NCI-H2227 treated with DMSO at 0.1 percent for 48 hours (cell line): ENCODE measurements around the gene FARP1.

Experiments
- DNase-seq: peaks from one replicate; lab custom pipeline; 2025; lab: John Stamatoyannopoulos, UW

Gene FARP1

DNA sequence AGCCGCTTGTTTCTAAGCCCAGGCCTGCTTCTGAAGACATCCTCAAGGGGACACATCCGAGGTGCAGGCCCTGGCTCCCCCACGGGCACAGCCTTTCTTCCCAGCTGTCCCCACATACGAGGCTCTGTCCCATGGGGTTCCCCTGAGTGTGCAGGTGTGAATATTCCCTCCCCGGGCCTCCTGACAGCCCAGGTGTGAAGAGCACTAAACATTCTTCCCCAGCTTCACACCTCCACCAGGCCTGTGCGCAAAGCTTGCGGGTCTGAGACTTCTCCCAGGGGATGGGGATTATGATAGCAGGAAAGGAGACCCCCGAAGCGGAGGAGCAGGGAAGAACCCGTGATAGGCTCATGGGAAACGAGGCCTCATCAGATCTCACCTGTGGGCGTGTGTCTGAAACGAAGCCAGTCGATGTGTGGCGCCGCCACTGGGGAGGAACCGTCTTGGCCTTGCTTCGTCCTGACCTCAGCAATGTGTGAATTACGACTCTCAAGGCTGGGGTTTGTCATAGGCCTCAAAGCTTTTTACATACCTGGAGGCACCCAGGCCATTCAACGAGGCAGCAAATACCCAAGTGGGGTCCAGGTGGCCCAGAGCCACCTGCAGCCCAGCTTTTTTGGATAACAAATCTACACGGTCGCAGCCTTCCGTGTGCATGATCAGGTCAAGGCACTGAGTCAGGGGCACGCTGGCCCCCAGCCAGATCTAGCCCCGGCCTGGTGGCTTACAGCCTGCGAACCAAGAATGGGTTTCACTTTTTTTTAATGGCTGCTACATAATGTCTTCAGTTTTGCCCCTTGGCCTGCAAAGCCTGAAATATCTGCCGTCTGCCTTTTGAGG lies 299.7 kb downstream of the FARP1 start:
- DNase-seq, result no peak

DNA sequence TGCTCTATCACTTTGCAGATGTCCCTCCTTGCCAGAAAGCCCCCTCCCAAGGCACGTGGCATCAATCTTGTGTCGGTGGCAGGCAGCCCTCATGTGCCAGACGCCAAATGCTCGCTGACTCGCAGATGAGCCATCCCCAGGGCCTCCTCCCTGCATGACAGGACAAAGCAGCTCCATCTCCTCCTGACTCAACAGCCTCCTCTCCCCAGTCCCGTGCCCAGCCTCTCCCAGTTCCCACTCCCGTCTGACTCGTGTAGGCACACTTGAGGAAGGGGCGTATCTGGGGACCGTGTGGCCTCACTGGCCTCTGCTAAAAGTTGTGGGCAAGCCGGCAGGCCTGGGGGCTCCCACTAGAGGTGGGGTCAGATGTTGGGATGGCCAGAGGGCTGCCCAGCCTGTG lies 300.4 kb downstream of the FARP1 start:
- no peak for DNase-seq

DNA sequence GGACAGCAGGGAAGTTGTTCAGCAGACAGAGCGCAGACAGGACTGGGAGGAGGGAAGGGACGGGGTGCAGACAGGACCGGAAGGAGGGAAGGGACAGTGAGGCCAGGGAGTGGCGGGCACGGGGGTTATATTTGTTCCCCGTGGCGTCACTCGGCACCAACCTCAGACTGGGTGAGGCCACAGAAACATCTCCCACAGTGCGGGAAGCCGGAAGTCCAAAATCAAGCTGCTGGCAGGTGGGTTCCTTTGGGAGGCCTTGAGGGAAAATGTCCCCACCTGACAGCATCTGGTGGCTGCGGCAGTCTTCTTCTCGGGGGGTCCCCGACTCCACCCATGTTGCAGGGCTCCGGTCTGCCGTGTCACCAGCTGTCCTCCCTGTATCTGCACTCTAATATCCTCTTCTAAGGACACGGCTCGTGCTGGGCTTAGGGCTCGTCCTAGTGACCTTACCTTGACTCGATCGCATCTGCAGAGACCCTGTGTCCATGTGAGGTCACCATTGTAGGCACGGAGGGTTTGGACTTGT lies 301.0 kb downstream of the FARP1 start:
- no peak for DNase-seq

DNA sequence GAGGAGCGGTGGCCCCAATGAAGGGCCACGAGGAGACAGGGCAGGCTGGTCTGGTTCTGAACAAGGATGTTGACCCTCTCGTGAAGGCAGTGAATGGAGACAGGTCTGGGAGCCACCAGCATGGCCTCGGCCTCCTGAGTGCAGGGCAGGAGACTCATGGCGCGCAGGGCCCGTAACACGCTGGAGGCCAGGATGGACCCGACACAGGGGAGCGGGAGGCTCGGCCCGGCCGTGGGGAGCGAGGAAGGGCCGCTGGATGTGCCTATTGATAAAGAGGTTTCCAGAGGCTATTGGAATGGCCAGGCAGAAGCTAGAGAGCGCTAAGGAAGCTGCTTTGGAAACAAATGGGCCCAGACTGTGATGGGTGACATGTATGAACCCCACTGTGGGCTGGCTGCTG lies 301.5 kb downstream of the FARP1 start:
- DNase-seq, result no peak

DNA sequence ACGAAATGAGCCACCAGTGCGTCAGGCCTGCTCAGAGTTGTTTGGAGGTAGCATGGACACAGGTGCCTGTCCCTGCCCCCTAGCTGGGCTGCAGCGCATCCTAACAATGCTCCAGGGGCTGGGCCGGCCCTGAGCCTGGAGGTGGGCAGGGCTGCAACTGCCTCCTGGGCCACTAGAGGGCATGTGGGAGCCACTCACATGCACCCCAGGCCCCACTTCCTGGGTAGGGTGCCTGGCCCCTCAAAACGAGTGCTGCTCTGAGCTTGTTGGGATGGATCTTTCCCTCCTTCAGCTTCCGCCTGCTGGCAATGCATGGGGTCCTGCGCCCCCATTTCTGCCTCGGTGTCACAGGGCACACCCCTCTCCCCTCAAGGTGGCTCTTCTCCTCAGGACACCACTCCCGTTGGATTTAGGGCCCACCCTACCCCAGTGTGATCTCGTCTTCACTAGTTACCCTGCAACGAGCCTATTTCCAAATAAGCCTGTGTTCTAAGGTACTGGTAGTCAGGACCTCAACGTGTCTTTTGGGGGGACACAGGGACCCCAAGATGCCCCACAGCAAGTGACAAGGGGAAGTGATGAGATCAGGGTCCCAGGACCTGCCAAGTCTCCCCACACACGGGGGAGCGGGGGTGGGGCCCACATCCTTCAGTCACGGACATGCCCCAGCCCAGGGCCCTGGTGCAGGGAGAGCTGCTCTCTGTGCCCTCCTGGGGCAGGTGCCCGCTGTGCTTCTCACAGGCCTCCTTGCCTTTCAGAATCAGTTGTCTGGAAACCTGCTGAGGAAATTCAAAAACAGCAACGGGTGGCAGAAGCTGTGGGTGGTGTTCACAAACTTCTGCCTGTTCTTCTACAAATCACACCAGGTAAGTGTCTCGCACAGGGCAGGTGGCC lies 302.7 kb downstream of the FARP1 start:
- DNase-seq, result peak; percentile 15

DNA sequence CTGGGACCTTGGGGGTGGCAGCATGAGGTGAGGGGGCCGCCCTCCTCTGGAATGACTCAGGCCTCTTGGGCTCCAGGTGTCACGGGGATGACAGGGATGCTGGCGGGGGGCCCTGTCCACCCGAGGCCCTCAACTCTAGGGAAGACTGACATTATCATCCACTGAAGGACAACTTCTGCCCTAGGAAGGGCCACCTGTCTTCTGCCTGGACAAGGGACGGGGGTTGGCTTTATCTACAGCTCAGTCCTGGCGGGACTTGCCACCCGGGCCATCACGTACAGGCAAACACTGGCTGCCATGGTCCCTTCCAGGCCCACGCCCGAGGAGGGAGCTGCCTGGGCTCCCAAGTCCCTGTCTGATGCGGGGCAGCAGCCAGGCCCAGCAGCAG lies 303.3 kb downstream of the FARP1 start:
- no peak for DNase-seq

DNA sequence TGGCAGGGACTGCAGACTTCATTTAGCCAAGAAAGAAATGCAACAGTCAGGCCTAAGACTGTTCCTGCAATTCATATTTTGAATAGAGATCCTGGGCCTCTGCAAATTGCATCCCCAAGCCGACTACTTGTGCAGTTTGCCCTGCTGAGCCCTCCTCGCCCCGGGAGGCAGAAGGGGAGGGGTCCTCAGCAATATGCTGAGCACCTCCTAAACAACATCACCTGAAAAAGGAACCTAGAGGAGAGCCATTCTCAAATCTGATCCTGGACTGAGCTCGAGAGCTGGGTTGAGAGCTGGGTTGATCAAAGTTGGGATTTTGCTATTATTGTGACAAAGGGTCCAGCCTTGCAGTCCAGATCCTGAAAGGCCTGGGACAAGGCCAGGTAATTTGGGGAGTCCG lies 304.2 kb downstream of the FARP1 start:
- no peak for DNase-seq

DNA sequence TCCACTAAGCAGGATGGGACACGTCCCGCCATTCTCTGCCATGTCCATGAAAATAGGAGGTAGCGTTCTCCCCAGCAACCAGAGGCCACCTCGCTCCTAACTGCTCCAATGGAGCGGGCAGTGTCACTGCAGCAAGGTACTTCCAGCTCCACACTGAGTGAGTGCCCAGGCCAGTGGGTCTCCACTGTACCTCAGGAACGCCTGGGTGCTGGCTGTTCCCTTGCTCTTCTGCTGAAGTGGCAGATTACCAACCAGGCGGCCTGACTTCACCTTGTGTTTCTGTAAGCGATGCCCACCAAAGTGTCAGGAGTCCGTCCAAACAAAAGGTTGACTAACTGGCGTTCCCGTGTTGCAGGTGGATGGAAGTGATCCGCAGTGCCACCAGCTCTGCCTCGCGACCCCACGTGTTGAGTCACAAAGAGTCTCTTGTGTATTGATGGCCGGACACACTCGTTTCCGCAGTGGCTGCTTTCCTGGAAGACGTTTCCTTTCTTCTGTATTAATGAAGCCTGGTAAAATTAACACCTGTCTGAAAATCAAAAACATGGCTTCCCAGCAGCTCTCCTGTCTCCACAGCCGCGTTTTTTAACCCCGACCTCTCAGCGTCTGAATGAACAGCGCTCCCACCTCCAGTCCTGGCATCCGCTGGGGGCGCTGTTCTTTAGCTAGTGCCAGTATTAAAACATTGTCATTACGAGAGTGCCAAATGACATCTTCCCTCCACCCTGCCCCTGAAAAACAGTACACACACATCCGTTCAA lies 305.2 kb downstream of the FARP1 start:
- no peak for DNase-seq

DNA sequence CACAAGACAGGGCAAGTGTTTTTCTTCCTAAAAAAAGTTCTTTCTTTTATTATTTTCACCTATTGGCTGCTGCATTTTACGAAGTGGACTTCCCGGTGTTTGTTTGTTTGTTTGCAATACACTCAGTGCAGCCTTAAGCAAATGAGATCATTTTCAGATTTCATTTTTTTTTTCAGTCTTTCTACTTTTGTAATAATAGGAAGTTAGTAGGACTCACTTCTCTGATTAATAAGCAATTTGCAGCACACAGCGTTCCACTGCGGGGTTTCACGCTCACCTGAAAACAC lies 305.7 kb downstream of the FARP1 start:
- no peak for DNase-seq

DNA sequence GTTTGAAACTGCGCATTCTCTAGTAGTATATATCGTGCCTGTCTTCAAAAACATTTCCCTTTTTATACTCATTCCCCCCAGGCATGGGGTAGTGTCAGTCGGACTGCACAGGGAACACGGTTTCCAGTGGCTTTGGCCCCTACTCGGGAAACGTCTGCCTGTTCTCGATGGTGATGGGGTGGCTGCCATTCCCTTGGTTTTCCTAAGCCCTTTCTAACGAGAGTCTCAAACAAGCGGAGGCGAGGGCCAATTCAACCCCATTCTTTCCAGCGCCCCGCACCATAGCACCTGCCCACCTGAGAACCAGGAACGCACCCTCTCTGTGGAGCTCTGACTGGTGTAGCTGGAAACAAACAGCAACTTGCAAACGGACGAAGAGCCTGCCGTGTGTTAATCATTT lies 306.4 kb downstream of the FARP1 start:
- no peak for DNase-seq

DNA sequence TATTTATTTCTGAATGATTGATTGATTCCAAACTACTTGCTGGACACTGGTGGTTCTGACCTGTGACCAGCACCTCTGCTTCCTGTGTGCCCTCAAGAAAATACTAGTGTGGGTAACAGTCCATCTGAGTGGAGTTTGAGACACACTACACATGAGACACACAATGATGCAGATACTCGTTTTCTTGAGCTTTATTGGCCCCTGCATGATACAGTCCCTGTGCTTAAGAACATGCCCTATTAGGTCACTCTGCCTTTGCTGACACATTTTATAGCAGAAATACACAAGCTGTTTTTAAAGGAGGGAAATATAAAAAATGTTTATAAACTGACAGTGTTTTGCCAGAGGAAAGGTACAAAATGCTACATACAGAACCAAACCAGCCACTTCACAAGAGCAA lies 307.1 kb downstream of the FARP1 start:
- DNase-seq, result no peak

DNA sequence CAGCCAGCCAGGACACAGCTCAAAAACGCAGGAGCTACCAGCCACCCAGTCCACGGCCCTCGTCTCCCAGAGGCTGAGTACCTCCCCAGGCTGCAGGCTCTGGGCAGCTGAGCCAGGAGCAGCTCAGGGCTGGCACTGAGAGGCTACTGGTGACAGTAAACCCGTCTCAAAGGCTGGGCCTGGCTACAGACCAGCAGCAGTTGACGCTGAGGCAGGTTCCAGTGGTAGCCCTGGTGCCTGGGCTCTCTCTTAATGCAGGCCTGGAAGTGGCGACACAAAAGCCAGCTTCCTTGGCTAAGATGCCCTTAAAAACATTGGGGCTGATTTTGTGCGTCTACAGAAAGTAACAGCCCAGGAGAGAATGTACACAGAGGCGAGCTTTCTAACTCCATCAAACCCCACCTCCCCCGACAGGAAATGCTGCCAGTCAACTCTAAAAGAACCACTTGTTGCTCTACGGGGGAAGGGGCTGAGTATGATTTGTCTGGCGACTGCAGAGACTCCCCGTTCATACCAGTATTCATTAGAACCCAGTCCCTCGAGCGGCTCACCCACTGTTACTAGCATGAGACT lies 307.7 kb downstream of the FARP1 start:
- DNase-seq, result no peak

DNA sequence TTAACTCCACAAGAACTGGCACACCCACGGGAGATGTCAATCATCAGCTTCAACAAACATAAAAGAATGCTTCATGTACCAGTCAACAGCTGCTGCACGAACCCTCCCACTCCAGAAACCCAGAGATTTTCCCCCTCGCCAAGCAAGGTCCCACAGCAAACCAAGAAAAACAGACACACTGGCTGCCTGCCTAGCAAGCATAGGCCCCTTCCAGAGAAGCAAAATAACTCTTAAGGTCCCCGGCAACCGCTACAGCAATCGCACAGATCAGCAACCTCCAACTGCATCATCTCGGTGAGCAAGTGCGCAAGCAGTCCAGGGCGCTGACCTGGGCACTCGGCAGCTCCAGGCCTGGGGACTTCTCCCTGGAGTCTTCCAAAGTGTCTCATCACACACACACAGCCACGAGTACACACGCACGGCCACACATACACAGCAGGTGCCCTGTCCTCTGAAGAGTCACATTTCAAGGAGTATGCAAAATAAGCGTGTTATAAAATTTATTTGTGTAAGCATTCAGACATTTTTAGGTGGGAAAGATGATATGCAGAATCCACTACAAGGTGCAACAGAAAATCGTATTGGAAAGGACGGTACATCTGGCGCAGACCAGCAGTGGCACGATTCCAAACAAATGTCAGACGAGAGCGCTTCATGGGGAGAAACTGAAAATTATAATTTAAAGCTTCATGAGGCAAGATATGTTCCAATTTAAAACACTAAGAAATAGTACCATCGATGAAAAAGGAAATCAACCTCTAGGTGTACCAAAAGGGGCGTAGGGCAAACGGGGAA lies 309.0 kb downstream of the FARP1 start:
- DNase-seq, result no peak

DNA sequence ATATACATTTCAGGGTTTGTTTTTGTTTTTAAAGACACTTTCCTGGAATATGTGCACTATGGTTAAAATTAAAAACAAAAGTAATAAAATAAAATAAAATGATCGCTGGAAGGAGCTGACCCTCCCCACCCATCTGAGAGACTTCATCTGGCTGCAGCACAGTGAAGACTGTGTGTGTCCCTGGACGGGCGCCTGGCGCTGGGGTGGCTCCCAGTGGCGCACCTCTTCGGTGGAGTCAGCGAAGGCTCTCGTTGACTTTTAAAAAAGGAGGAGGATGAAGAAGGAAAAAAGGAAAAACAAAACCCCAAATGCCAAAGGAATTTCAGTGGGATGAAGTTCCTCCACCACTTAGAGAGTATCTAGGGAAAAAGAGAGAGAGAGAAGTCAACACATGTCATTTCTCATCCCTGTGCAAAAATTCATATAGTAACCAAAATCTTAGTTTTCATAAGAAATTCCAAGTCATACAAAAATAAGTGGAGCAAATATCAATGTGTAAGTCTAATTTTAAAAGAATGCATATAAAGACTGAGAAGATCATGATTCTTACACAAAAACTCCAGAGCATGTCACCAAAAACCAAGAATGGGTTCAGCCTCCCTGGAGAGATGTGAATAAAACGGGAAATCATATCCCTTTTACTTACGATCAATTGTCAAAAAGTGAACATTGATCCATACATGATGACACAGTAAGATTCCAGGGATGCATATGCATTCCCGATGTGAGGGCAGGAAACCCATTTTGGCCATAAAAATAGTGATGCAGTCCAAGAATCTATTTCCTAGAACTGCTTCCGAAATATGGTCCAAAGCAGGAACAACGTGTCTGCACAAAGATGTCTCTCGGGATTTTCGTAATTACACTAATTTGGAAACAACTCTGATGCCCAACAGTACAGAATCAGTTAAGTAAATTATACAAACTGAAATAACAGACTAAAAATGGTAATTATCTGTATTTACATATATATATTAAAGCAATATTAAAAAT lies 310.3 kb downstream of the FARP1 start:
- DNase-seq, result no peak

DNA sequence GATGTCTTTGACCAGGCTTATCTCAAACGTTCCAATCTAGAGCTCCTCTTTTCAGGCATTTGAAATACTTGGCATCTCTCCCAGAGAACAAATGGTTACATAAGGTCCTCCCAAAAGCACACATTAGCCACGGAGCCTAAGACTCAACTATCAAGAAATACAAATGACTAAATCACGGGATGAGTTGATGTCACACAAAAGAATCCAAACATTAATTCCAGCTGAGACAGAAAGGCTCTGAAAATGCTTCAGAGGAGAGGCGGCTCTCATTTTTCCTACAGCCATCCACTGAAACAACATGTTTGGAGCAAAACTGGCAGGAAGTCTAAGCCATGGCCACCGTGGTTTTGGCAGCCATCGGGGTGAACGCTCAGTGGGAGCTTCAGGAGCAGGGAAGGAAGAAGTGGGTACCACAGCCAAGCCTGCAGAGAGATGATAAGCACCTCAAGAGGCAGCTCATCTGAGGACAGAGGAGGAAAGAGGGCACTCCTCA lies 311.5 kb downstream of the FARP1 start:
- DNase-seq, result no peak

DNA sequence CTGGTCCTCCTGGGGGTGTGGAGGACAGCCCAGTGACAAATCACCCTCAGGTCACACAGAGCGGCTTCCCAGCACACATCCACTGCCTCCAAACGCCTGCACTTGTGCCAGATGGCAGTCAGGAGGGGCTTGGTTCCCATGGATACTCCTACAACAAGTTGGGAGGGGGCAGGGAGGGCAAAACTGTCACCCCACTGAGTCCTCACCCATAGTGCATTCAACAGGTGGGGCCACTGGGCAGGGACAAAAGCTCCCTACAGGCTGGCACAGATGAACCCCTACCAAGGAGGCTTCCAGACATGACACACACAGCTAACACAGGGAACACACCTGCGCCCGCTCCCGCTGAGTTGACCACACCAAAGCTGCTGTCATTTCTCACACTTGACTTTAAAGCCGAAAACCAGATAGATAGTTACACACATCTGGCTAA lies 313.5 kb downstream of the FARP1 start:
- no peak for DNase-seq

DNA sequence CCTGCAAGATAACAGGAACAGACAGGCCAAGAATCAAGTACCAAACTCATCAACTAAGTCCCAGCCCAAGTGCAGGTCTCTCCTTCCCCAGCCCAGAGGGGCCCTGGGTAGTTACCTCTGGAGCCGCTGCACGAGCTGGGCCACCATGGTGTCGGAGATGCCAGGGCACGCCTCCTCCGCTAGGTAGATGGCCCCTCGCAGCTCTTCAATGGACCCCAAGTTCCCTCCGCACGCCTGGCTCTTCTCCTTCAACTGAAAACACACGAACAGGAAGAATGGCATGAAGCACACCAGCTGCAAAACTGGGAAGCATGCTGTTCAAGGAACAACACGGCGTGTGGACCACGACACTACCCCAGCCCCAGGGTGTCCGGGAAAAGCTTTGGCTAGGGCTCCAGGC lies 314.2 kb downstream of the FARP1 start:
- no peak for DNase-seq

DNA sequence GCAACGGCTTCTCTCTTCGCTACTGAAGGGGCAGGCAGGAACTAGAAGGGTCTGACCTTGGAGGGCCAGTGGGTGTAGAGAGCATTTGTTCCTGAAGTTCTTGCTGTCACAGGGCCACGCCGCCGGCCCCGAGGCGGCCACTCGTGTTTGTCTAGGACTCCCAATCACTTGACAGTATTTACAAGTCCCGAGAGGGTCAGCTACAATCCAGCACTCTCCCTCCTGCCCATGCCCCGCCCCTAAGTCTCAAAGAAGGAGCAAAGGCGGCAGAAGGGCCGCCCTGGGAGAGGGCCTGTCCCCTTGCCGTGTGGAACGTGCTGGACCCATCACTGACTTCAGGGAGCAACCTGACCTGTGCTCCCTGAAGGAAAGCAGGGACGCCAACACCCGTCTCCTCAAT lies 315.5 kb downstream of the FARP1 start:
- no peak for DNase-seq

DNA sequence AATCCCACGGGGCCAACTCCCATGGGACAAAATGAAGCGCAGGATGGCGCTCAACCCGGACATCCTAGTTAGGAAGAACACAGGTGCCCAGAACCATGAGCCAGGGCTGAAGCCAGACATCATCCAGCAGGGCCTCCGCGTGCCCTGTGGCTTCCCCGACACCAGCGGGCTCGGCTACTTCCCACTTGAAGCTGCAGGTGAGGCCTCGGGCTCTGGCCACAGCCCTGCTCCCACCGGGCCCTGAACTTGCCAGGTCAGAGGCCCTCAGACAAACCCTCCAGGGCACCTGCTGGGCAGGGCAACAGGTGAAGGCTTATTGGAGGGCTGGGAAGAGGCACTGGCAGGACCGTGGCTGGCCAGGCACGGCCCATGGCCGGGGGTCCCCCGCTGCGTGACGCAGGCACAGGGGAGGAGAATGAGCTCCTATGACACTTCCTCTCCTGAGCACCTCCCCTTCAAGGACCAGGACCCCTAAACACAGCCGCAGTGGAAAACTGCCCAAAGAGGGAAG lies 316.3 kb downstream of the FARP1 start:
- no peak for DNase-seq
